H1 (cell line): ENCODE measurements around the gene WWP2. TPM values are rescaled to one million over a fixed set of nuclear protein-coding genes. Genes with fewer than 3 reads are reported as not detected.

Source experiments
- CTCF ChIA-PET: fragments of 300-600 bp; sonication (Branson Sonifier 250); formaldehyde crosslinking; loops from one replicate; lab custom pipeline; 2021; ENCODE audit not compliant: partially characterized antibody; lab: Charles Lee
- POLR2A ChIA-PET: fragments of 300-600 bp; sonication (Branson Sonifier 250); formaldehyde crosslinking; loops from one replicate; lab custom pipeline; 2021; ENCODE audit warnings: inconsistent platforms; ENCODE audit not compliant: partially characterized antibody; lab: Charles Lee
- DNase-seq, 2 experiments: peaks; one replicate each; pipeline versions ENCODE4 v3.0.0 to v3.0.0-alpha.2; 2010 to 2022; ENCODE audit warnings: low spot score in 2 of 2, low read depth in 1 of 2, mixed read lengths in 1 of 2
- FAIRE-seq: peaks from 2 replicates; lab custom pipeline; 2011; peaks lifted over from hg19 to GRCh38; lab: Jason Lieb, UNC
- H2AFZ ChIP-seq: 2 replicates; pipeline ENCODE4 v1.8.1; 2012; ENCODE audit warnings: low read length, inconsistent platforms
- H2AK5ac ChIP-seq: 2 replicates; pipeline ENCODE4 v1.6.1; 2013; ENCODE audit warnings: low read depth, low read length
- H2BK120ac ChIP-seq: replicated peaks from 2 replicates; pipeline ENCODE3; 2013; ENCODE audit warnings: low read depth, low read length, inconsistent platforms
- H2BK12ac ChIP-seq: 2 replicates; pipeline ENCODE4 v1.6.1; 2013; ENCODE audit warnings: low read depth, low read length
- H2BK15ac ChIP-seq: 2 replicates; pipeline ENCODE4 v1.6.1; 2013; ENCODE audit warnings: low read length
- H2BK20ac ChIP-seq: 2 replicates; pipeline ENCODE4 v1.6.1; 2013; ENCODE audit warnings: low read length
- H2BK5ac ChIP-seq: 2 replicates; pipeline ENCODE4 v1.6.1; 2013; ENCODE audit warnings: low read depth, low read length
- H3K14ac ChIP-seq: 2 replicates; pipeline ENCODE4 v1.6.1; 2013; ENCODE audit warnings: inconsistent platforms; ENCODE audit not compliant: insufficient read length
- H3K18ac ChIP-seq: 2 replicates; pipeline ENCODE4 v1.6.1; 2013; ENCODE audit warnings: low read length; ENCODE audit errors: extremely low read depth
- H3K23ac ChIP-seq: 2 replicates; pipeline ENCODE4 v1.6.1; 2013; ENCODE audit warnings: inconsistent platforms; ENCODE audit not compliant: insufficient read length
- H3K23me2 ChIP-seq: 2 replicates; pipeline ENCODE4 v1.6.1; 2013; ENCODE audit warnings: low read depth, low read length
- H3K27ac ChIP-seq: 2 replicates; pipeline ENCODE4 v1.6.1; 2011; ENCODE audit warnings: low read depth, low read length, inconsistent platforms
- H3K27me3 ChIP-seq, 4 experiments: replicated peaks in 1 of 4; 1 replicate in 1 of 4; 2 replicates in 3 of 4; pipeline versions ENCODE4 v1.6.1 to v1.8.1; 2011 to 2013; ENCODE audit warnings: low read length in 3 of 4, mild to moderate bottlenecking in 3 of 4, inconsistent platforms in 2 of 4, mixed read lengths in 2 of 4, moderate library complexity in 1 of 4; ENCODE audit not compliant: control insufficient read depth in 3 of 4, insufficient read depth in 3 of 4; ENCODE audit errors: extremely low read depth in 1 of 4
- H3K36me3 ChIP-seq, 4 experiments: 2 replicates each; pipeline versions ENCODE4 v1.6.1 to v1.8.1; 2011 to 2013; ENCODE audit warnings: mild to moderate bottlenecking in 4 of 4, low read length in 3 of 4, moderate library complexity in 2 of 4, control low read depth in 1 of 4, inconsistent platforms in 1 of 4; ENCODE audit not compliant: insufficient read depth in 4 of 4, control insufficient read depth in 2 of 4
- H3K4ac ChIP-seq: replicated peaks from 2 replicates; pipeline ENCODE3; 2013; ENCODE audit warnings: low read length, low read depth, mixed read lengths, inconsistent platforms; ENCODE audit not compliant: insufficient read length
- H3K4me1 ChIP-seq, 4 experiments: replicated peaks in 1 of 4; 1 replicate in 1 of 4; 2 replicates in 3 of 4; pipeline versions ENCODE4 v1.6.1 to v1.8.1; 2011 to 2013; ENCODE audit warnings: low read length in 3 of 4, inconsistent platforms in 2 of 4, mixed read lengths in 1 of 4; ENCODE audit not compliant: insufficient read depth in 4 of 4, control insufficient read depth in 3 of 4
- H3K4me2 ChIP-seq, 2 experiments: 2 replicates each; pipeline versions ENCODE4 v1.6.1 to v1.8.1; 2011 to 2013; ENCODE audit warnings: low read depth in 2 of 2, low read length in 2 of 2, control low read depth in 1 of 2, inconsistent platforms in 1 of 2, mild to moderate bottlenecking in 1 of 2; ENCODE audit not compliant: insufficient read depth in 1 of 2
- H3K4me3 ChIP-seq, 4 experiments: fragments of 200-600, 300-600 bp in 1 of 4; sonication (generic), shearing (Covaris generic), sonication (Bioruptor Twin) in 1 of 4; 2 replicates each; pipeline versions ENCODE4 v1.5.1 to v1.8.1; 2011 to 2016; ENCODE audit warnings: low read length in 4 of 4, low read depth in 3 of 4, control low read depth in 2 of 4, inconsistent platforms in 2 of 4, mild to moderate bottlenecking in 2 of 4, mixed read lengths in 1 of 4, moderate library complexity in 1 of 4; ENCODE audit not compliant: insufficient read depth in 2 of 4; ENCODE audit errors: extremely low read depth in 1 of 4
- H3K56ac ChIP-seq: replicated peaks from 2 replicates; pipeline ENCODE3; 2013; ENCODE audit warnings: low read depth, mild to moderate bottlenecking, mixed read lengths, low read length, inconsistent platforms; ENCODE audit not compliant: insufficient read length
- H3K79me1 ChIP-seq: 2 replicates; pipeline ENCODE4 v1.6.1; 2013; ENCODE audit warnings: low read depth, low read length, control low read depth
- H3K79me2 ChIP-seq, 2 experiments: 2 replicates each; pipeline versions ENCODE4 v1.6.1 to v1.8.1; 2012 to 2013; ENCODE audit warnings: low read length in 2 of 2, mild to moderate bottlenecking in 2 of 2, inconsistent platforms in 1 of 2; ENCODE audit not compliant: insufficient read depth in 2 of 2, control insufficient read depth in 1 of 2
- H3K9ac ChIP-seq, 4 experiments: replicated peaks in 1 of 4; 1 replicate in 1 of 4; 2 replicates in 3 of 4; pipeline versions ENCODE4 v1.6.1 to v1.8.1; 2011 to 2013; ENCODE audit warnings: low read depth in 3 of 4, low read length in 3 of 4, control low read depth in 2 of 4, mild to moderate bottlenecking in 2 of 4, moderate library complexity in 2 of 4, inconsistent platforms in 1 of 4; ENCODE audit errors: extremely low read depth in 1 of 4
- H3K9me3 ChIP-seq, 2 experiments: 2 replicates each; pipeline versions ENCODE4 v1.6.1 to v1.8.1; 2012 to 2013; ENCODE audit warnings: mild to moderate bottlenecking in 2 of 2, moderate library complexity in 2 of 2, control low read depth in 1 of 2, inconsistent platforms in 1 of 2, low read depth in 1 of 2, low read length in 1 of 2, mixed read lengths in 1 of 2; ENCODE audit not compliant: insufficient read depth in 2 of 2
- H4K20me1 ChIP-seq, 2 experiments: replicated peaks in 1 of 2; 2 replicates each; pipeline versions ENCODE3 to v1.8.1; 2011 to 2013; ENCODE audit warnings: inconsistent platforms in 2 of 2, low read length in 2 of 2, mild to moderate bottlenecking in 1 of 2; ENCODE audit not compliant: insufficient read depth in 2 of 2, control insufficient read depth in 1 of 2
- H4K5ac ChIP-seq: 2 replicates; pipeline ENCODE4 v1.6.1; 2013; ENCODE audit warnings: low read length, low read depth, mixed read lengths, inconsistent platforms; ENCODE audit not compliant: insufficient read length
- H4K8ac ChIP-seq: 2 replicates; pipeline ENCODE4 v1.8.0; 2013; ENCODE audit warnings: mild to moderate bottlenecking, moderate library complexity, low read length, inconsistent platforms; ENCODE audit not compliant: insufficient read depth; ENCODE audit errors: extremely low read depth
- H4K91ac ChIP-seq: replicated peaks from 2 replicates; pipeline ENCODE3; 2013; ENCODE audit warnings: low read length, mixed read lengths, inconsistent platforms; ENCODE audit not compliant: insufficient read length
- CEBPB ChIP-seq: IDR thresholded peaks from 2 replicates; pipeline ENCODE4 v1.6.1; 2012; ENCODE audit warnings: low read depth, low read length
- CHD1 ChIP-seq: IDR thresholded peaks from 2 replicates; pipeline ENCODE4 v1.6.1; 2012; ENCODE audit warnings: low read depth, low read length, improper control_type of control experiment
- GTF2F1 ChIP-seq: IDR thresholded peaks from 2 replicates; pipeline ENCODE4 v1.6.1; 2012; ENCODE audit warnings: low read depth, low read length, improper control_type of control experiment, borderline replicate concordance
- JUND ChIP-seq: IDR thresholded peaks from 2 replicates; pipeline ENCODE4 v1.6.1; 2011; ENCODE audit warnings: mild to moderate bottlenecking, improper control_type of control experiment, low read length
- RBBP5 ChIP-seq: IDR thresholded peaks from 2 replicates; pipeline ENCODE4 v1.7.1; 2012; ENCODE audit warnings: low read depth, mild to moderate bottlenecking, inconsistent platforms, low read length, moderate library complexity, borderline replicate concordance
- SIN3A ChIP-seq, 2 experiments: IDR thresholded peaks in 1 of 2; conservative IDR thresholded peaks in 1 of 2; 2 replicates each; pipeline ENCODE4 v1.6.1; 2011 to 2012; ENCODE audit warnings: low read length in 2 of 2, improper control_type of control experiment in 1 of 2, low read depth in 1 of 2, mild to moderate bottlenecking in 1 of 2
- SIX5 ChIP-seq: IDR thresholded peaks from 2 replicates; pipeline ENCODE4 v1.6.1; 2011; ENCODE audit warnings: mild to moderate bottlenecking, low read depth, low read length
- SP1 ChIP-seq: IDR thresholded peaks from 2 replicates; pipeline ENCODE4 v1.6.1; 2011; ENCODE audit warnings: low read depth, low read length
- SRF ChIP-seq: IDR thresholded peaks from 2 replicates; pipeline ENCODE4 v1.6.1; 2011; ENCODE audit warnings: mild to moderate bottlenecking, low read depth, low read length, moderate library complexity
- WGBS, 2 experiments: shearing (Covaris generic) in 1 of 2; methylation state at CpG; one replicate each; pipeline versions ENCODE4 v1.1.6 to v1.1.7; 2013 to 2015; ENCODE audit warnings: low lambda C conversion rate in 2 of 2, mixed read lengths in 2 of 2, inconsistent platforms in 1 of 2, low coverage in 1 of 2, missing lambda C conversion rate in 1 of 2; ENCODE audit not compliant: insufficient replicate concordance in 2 of 2, insufficient coverage in 1 of 2, insufficient read length in 1 of 2; ENCODE audit errors: extremely low coverage in 1 of 2, missing lambda C conversion rate in 1 of 2; 5-methylcytosine and 5-hydroxymethylcytosine counted together
- polyA plus RNA-seq, 7 experiments: library from polyadenylated mRNA; depleted of rRNA in 3 of 7; stranded (reverse) in 5 of 7; unstranded in 2 of 7; fragments of >200 nt in 5 of 7; fragments of 200-250 nt in 2 of 7; gene quantifications; 1 replicate in 5 of 7; 2 replicates in 1 of 7; 4 replicates in 1 of 7; pipeline versions ENCODE4 v1.2.1 to v1.2.3, GENCODE V29; 2011 to 2013; ENCODE audit warnings: missing spikeins in 2 of 7, mixed read lengths in 2 of 7
- total RNA-seq: library from RNA; stranded (reverse); fragmentation: NEBNext Ultra II Directional; extraction: Animal tissue kit (Norgen Biotek cat#: 25700); gene quantifications from 2 replicates; pipeline ENCODE4 v1.2.1, GENCODE V29; 2021
- TF ChIP-seq, protein P1 (sequence below), 3 experiments: IDR thresholded peaks; 1 replicate in 2 of 3; 2 replicates in 1 of 3; pipeline versions ENCODE4 v1.5.1 to v1.6.1; 2011; ENCODE audit warnings: low read length in 3 of 3, mild to moderate bottlenecking in 3 of 3, inconsistent platforms in 2 of 3, low read depth in 1 of 3, moderate library complexity in 1 of 3; ENCODE audit not compliant: insufficient read depth in 1 of 3; ENCODE audit errors: control extremely low read depth in 1 of 3
- TF ChIP-seq, protein P2 (sequence below): IDR thresholded peaks from 2 replicates; pipeline ENCODE4 v1.6.1; 2012; ENCODE audit warnings: inconsistent platforms

Gene WWP2
- total and polyA plus RNA-seq, 2 of the 8 experiments (the other 6 are each of a cell fraction or from before 2014, with no cell fraction given), result 14.1 to 42.2 TPM

DNA sequence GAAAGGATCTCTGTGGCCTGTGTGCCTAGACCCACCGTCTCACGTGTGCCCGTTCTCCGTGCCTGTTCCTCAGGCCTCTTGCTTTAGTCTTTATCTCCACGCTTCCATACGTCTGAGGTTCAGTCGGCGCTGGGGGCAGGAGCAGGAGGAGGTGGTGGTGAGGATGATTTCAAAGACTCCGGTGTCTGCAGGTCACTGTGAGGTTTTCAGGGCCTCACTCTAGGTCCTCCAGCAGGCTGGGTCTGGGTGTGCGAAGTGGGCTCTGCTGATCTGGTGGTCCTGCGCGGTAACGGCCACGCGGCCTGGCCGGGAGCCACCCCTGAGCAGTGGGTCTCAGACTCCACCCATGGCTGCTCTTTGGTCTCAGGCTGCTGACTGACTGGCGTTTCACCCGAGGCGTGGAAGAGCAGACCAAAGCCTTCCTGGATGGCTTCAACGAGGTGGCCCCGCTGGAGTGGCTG is 174.6 kb downstream of the WWP2 start:
- Histone ChIP-seq H3K23ac (no peak overlapping the region), H3K23me2 (no peaks in the 10 kb centered on the region), H2AK5ac (no peak overlapping the region), H4K5ac (no peak overlapping the region), H2BK5ac (no peak overlapping the region), H3K79me2 (no peaks in the 10 kb centered on the region), H3K36me3 (peaks cover 2 to 20% (median 7%) of the 10 kb centered on the region in 4 experiments; a peak in 5 of 8 replicates), H3K18ac (no peak overlapping the region), H2AFZ (no peak overlapping the region), H2BK12ac (no peak overlapping the region), H3K79me1 (no peaks in the 10 kb centered on the region; the same call in 1 of the 2 replicates), H3K27ac (no peak overlapping the region), H4K8ac (no peak overlapping the region; the same call in 1 of the 2 replicates), H3K4ac (no peak overlapping the region), H3K4me2 (no peak overlapping the region), H3K27me3 (no peaks in the 10 kb centered on the region), H3K4me1 (no peaks in the 10 kb centered on the region; a peak in 2 of 7 replicates), H3K14ac (no peak overlapping the region), H3K4me3 (no peak overlapping the region), H4K91ac (no peak overlapping the region), H2BK120ac (no peak overlapping the region), H2BK15ac (no peak overlapping the region), H2BK20ac (no peak overlapping the region), H3K56ac (no peak overlapping the region), H3K9me3 (no peaks in the 10 kb centered on the region), H4K20me1 (peaks cover 0 to 1% of the 10 kb centered on the region in 2 experiments), H3K9ac (no peak overlapping the region)
- 97% methylated on average over 21 of the region's 21 CpGs; no CpG with 5 or more reads in 1 of the 2 experiments for WGBS, 2 experiments
- ChIA-PET CTCF (interaction anchor here (1.0 to 4.8 kb wide), 3 partner anchors 9 to 140 kb away, joined by 3 to 27 read pairs (median 3); no protein-coding TSS in a partner anchor), POLR2A (no interaction called here)
- DNase-seq (no peak), FAIRE-seq (no peak)
- TF ChIP-seq, protein P1, sequence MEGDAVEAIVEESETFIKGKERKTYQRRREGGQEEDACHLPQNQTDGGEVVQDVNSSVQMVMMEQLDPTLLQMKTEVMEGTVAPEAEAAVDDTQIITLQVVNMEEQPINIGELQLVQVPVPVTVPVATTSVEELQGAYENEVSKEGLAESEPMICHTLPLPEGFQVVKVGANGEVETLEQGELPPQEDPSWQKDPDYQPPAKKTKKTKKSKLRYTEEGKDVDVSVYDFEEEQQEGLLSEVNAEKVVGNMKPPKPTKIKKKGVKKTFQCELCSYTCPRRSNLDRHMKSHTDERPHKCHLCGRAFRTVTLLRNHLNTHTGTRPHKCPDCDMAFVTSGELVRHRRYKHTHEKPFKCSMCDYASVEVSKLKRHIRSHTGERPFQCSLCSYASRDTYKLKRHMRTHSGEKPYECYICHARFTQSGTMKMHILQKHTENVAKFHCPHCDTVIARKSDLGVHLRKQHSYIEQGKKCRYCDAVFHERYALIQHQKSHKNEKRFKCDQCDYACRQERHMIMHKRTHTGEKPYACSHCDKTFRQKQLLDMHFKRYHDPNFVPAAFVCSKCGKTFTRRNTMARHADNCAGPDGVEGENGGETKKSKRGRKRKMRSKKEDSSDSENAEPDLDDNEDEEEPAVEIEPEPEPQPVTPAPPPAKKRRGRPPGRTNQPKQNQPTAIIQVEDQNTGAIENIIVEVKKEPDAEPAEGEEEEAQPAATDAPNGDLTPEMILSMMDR (IDR thresholded peaks at IDR 0.05; ENCODE audit: control extremely low read depth in 1 of 3, insufficient read depth in 1 of 3, low read depth in 1 of 3, low read length in 3 of 3), result no peak
- TF ChIP-seq SIN3A (conservative IDR thresholded peaks at IDR 0.05 in 1 of 2, IDR thresholded peaks at IDR 0.05 in 1 of 2; ENCODE audit: low read depth in 1 of 2, low read length in 2 of 2) (no peak), SP1 (no peak), JUND (no peak), RBBP5 (no peak), SRF (no peak), CHD1 (no peak), SIX5 (no peak), CEBPB (no peak), GTF2F1 (no peak)
- TF ChIP-seq, protein P2, sequence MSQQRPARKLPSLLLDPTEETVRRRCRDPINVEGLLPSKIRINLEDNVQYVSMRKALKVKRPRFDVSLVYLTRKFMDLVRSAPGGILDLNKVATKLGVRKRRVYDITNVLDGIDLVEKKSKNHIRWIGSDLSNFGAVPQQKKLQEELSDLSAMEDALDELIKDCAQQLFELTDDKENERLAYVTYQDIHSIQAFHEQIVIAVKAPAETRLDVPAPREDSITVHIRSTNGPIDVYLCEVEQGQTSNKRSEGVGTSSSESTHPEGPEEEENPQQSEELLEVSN, result no peak
